NB4 (cell line): ENCODE measurements around the gene SLC7A10.
"Not testable (repeated sequence)": the region's sequence is repeated elsewhere in the genome, so short reads cannot be mapped to it uniquely, and the experiment has no call there.

Experiments used
- DNase-seq: peaks from one replicate; pipeline ENCODE4 v3.0.0; 2010; ENCODE audit warnings: low read depth
- H3K4me3 ChIP-seq: one replicate; pipeline ENCODE4 v1.5.1; 2011; ENCODE audit warnings: mild to moderate bottlenecking, low read depth, low read length, moderate library complexity
- MYC ChIP-seq: IDR thresholded peaks from 2 replicates; pipeline ENCODE4 v1.6.1; 2011; ENCODE audit warnings: low read depth, low read length
- POLR2A ChIP-seq: IDR thresholded peaks from 2 replicates; pipeline ENCODE4 v1.6.1; 2011; ENCODE audit warnings: mild to moderate bottlenecking; ENCODE audit not compliant: insufficient read length; ENCODE audit errors: extremely low read depth
- TF ChIP-seq, protein P1 (sequence below): IDR thresholded peaks from 2 replicates; pipeline ENCODE4 v1.6.1; 2011; ENCODE audit warnings: low read depth, low read length
- TF ChIP-seq, protein P2 (sequence below): IDR thresholded peaks from one replicate; pipeline ENCODE4 v1.5.1; 2012; ENCODE audit warnings: low read depth, low read length

The SLC7A10 gene

DNA sequence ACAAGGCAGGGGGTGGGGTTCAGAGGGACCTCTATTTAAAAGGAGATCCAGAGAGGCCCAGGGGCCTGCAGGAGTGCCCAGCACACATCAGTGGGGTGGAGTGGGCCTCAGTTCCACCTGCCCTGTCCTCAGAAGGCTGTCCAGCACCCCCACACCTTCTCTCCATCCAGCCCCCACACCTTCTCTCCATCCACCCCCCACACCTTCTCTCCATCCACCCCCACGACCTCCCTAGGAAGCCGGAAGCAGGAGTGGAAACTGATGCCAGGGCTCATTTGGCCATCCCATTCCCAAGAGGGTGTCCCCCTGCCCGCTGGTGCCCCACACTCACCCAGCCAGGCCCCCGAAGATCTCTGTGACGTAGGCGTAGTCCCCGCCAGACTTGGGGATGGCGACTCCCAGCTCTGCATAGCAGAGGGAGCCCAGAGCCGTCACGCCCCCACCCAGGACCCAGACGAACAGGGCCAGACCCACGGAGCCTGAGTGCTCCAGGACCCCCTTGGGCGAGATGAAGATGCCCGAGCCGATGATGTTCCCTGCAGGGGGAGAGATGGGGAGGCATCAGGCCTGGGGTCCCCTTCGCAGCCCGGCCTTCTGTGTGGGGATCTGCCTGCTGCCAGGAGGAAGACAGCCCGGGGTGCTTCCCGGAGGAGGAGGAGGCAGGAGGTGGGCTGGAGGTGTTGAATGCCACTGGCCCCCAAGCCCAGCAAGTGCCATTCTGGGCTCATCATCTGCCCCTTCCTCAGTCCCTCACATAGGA lies 10.0 kb downstream of the SLC7A10 start:
- H3K4me3 ChIP-seq = no peak overlapping the region
- TF ChIP-seq POLR2A = no peak
- DNase-seq = no peak

DNA sequence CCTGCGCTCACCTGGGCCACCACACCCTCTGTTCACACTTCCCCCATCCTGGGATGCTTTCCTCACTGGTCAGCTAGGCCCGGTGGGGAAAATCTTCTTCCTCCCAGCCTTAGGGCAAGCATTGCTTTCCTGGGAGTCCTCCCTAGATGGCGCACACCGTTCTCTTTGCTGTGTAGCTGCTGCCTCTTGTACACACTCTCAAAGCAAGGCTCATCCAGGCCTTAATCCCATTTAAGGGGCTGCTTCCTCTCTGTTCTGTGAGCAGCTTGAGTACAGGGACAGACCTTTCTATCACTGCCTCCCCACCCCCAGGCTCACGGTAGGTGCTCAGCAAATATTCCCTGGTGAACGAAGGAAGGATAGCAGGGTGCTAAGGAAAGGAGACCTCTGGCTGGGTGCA lies 11.1 kb downstream of the SLC7A10 start:
- DNase-seq = peak; percentile 64
- H3K4me3 ChIP-seq = no peak overlapping the region
- TF ChIP-seq MYC = no peak
- TF ChIP-seq, protein P1, sequence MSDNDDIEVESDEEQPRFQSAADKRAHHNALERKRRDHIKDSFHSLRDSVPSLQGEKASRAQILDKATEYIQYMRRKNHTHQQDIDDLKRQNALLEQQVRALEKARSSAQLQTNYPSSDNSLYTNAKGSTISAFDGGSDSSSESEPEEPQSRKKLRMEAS = no peak
- no peak for TF ChIP-seq POLR2A
- TF ChIP-seq, protein P2, sequence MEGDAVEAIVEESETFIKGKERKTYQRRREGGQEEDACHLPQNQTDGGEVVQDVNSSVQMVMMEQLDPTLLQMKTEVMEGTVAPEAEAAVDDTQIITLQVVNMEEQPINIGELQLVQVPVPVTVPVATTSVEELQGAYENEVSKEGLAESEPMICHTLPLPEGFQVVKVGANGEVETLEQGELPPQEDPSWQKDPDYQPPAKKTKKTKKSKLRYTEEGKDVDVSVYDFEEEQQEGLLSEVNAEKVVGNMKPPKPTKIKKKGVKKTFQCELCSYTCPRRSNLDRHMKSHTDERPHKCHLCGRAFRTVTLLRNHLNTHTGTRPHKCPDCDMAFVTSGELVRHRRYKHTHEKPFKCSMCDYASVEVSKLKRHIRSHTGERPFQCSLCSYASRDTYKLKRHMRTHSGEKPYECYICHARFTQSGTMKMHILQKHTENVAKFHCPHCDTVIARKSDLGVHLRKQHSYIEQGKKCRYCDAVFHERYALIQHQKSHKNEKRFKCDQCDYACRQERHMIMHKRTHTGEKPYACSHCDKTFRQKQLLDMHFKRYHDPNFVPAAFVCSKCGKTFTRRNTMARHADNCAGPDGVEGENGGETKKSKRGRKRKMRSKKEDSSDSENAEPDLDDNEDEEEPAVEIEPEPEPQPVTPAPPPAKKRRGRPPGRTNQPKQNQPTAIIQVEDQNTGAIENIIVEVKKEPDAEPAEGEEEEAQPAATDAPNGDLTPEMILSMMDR = peak; percentile 44

DNA sequence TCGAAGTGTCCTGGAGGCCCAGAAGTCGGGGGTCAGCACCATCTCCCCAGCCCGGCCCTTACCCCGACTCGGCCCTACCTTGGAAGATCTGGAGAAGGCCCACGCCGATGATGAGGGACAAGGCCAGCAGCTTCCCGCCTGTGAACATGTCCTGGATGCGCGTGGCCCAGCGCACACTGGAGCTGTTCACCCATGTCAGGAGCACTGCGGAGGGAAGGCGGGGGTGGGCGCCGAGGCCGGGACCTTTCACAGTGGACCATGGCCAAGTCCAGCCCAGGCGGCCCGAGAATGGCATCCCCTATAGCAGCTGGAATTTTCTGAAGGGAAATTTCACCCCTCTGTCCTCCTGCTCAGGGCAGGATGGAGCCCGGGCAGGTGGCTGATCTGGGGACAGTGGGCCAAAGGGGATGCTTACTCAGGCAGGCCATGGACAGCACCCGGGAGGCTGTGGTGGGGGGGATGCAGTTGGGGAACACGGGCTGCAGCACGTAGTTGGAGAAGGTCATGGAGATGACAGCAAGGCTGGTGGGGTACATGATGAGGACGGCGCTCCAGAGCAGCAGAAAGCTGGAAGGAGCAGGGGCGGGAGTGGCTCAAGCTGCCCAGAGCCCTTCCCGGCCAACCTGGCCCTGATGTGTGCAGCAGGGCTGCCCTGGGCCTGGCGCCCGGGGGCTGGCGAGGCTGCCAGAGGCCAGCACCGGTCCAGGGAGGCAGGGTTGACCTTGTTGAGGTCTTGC lies 13.0 kb downstream of the SLC7A10 start:
- TF ChIP-seq, protein P2 = no peak
- no peak for TF ChIP-seq POLR2A
- no peak for TF ChIP-seq MYC
- TF ChIP-seq, protein P1 = no peak
- no peak overlapping the region for H3K4me3 ChIP-seq
- DNase-seq = no peak

DNA sequence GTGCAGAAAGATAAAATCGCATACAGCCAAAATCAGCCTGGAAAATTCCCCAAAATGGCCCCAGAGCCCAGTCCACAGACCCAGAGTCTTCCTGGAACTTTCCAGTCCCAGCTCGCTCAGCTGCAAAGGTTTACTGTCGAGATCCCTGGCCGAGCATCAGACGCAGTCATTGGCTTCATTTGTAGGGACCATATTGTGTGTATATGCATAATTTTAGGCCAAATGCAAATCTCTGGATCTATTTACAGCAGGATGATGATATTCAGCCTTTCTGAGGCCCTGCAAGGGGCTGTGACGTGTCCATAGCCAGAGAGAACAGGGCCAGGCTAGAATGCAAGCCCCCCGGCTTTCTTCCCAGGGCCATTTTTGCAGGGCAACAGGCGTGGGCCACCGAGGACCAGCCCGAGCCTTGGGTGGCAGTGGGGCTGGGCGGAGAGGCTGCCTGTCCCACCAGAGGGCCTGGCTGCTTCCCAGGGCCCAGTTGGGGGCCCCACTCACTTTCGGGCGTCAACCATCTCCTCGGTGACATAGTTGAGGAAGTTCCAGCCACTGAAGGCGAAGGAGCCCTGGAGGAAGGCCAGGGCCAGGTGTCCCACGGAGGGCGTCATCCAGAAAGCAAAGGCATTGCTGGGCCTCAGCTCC lies 13.7 kb downstream of the SLC7A10 start:
- no peak for DNase-seq
- TF ChIP-seq, protein P1 = no peak
- TF ChIP-seq MYC = no peak
- H3K4me3 ChIP-seq = no peak overlapping the region

DNA sequence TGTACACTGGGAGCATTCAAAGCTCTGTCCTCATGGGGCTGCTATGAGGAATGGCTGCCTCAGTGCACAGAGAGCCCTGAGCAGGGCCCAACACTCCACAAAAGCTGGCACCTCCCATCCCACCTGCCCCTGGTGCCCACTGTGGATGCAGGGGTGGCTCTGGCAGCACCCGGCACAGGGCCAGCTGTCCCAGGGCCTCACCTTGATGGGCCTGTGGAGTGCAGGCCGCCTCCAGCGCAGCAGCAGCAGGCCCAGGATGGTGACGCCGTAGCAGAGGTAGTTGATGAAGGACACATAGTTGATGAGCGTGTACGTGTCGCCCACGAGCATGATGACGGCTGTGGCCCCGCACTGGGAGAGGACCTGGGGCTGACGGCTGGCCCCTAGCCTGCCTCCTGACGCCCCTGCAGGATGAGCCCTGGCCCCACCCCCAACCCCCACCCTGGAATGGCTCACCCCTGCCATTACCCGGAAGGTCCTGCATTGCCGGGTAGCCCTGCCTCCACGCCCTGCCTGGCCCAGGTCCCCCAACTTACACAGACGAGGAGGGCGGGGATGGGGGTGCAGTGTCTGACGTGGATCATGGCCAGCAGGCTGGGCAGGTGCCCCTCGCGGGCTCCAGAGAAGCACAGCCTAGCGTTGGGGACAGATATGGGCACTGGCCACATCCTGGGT lies 15.2 kb downstream of the SLC7A10 start:
- no peak for DNase-seq
- no peak overlapping the region for H3K4me3 ChIP-seq
- TF ChIP-seq, protein P1 = no peak
- TF ChIP-seq MYC (no peak), POLR2A (no peak)
- TF ChIP-seq, protein P2 = no peak

DNA sequence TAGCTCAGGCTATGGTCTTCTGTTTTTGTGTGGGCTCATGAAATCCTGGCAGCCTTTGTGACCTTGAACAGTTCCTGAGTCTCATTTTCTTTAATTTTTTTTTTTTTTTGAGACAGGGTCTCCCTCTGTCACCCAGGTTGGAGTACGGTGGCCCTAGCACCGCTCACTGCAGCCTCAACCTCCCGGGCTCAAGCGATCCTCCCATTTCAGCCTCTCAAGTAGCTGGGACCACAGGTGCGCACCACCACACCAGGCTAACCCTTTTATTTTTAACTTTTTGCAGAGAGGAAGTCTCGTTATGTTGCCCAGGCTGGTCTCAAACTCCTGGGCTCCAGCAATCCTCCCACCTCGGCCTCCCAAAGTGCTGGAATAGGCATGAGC lies 15.8 kb downstream of the SLC7A10 start:
- DNase-seq, H3K4me3 ChIP-seq: not testable (repeated sequence)
